Lower lobe of right lung (tissue), 2 donors: ENCODE data around the gene MAMDC2. TPM values are rescaled to one million over a fixed set of nuclear protein-coding genes. Genes with fewer than 3 reads are reported as not detected.

Experiments used
- ATAC-seq, 2 donors: fragments of 200-7000 bp; cut with Tn5 transposase; one replicate each; pipeline ENCODE4 v1.9.1; 2020 to 2022; ENCODE audit warnings: mild to moderate bottlenecking in 2 of 2, moderate library complexity in 2 of 2
- DNase-seq: peaks from one replicate; pipeline ENCODE4 v3.0.0-alpha.2; 2020
- H3K27ac ChIP-seq: fragments of 200-600 bp; one replicate; pipeline ENCODE4 v1.8.0; 2022
- H3K27me3 ChIP-seq: fragments of 200-600 bp; one replicate; pipeline ENCODE4 v1.8.0; 2022; ENCODE audit warnings: low read depth
- H3K36me3 ChIP-seq: fragments of 200-600 bp; one replicate; pipeline ENCODE4 v1.8.0; 2022; ENCODE audit warnings: mild to moderate bottlenecking
- H3K4me1 ChIP-seq: fragments of 200-600 bp; one replicate; pipeline ENCODE4 v1.8.0; 2022
- H3K4me3 ChIP-seq: fragments of 200-600 bp; one replicate; pipeline ENCODE4 v1.8.0; 2022; ENCODE audit warnings: mild to moderate bottlenecking
- H3K9me3 ChIP-seq: fragments of 200-600 bp; one replicate; pipeline ENCODE4 v1.8.0; 2022
- CTCF ChIP-seq: fragments of 200-600 bp; IDR thresholded peaks from one replicate; pipeline ENCODE4 v1.8.0; 2022; ENCODE audit warnings: antibody characterized with exemption, mild to moderate bottlenecking
- intact Hi-C: fragments of 100-400 bp; cut with DNase I; formaldehyde crosslinking; loops from one replicate; pipeline ENCODE4 v1.11.0; 2022
- total RNA-seq: library from RNA; stranded (reverse); fragmentation: NEBNext Ultra II Directional; extraction: Animal tissue kit (Norgen Biotek cat#: 25700); gene quantifications from one replicate; pipeline ENCODE4 v1.2.1, GENCODE V29; 2021
- donor health status: DM: no; HTN: yes; CAD: no; lungs with severe emphysema.

Gene MAMDC2
- total RNA-seq, 1 donor from 2014 or later, result 35.1 TPM

GRCh38 chr9:70261131-70261870 is 217.7 kb downstream of the MAMDC2 start:
- peak overlapping the region; percentile 86 for H3K4me3 ChIP-seq
- intact Hi-C loops, result no loop called here

GRCh38 chr9:70262366-70262765 is 218.7 kb downstream of the MAMDC2 start:
- Histone ChIP-seq H3K36me3 (peaks cover 34% of the 10 kb centered on the region), H3K27me3 (no peaks in the 10 kb centered on the region), H3K27ac (no peak overlapping the region), H3K4me3 (no peak overlapping the region), H3K4me1 (peaks cover 49% of the 10 kb centered on the region), H3K9me3 (no peaks in the 10 kb centered on the region)
- ATAC-seq (no peak), DNase-seq (no peak)
- intact Hi-C loops, result no loop called here
- no peak for TF ChIP-seq CTCF

More at GRCh38 chr9:70261131-70261870, 217.7 kb downstream of the MAMDC2 start:
- no peaks in the 10 kb centered on the region for H3K9me3 ChIP-seq
- DNase-seq (no peak), ATAC-seq (no peak)
- peaks cover 56% of the 10 kb centered on the region for H3K4me1 ChIP-seq
- H3K36me3 ChIP-seq, result peaks cover 23% of the 10 kb centered on the region
- no peak overlapping the region for H3K27ac ChIP-seq
- H3K27me3 ChIP-seq, result no peaks in the 10 kb centered on the region
- TF ChIP-seq CTCF, result no peak

- peak overlapping the region; percentile 34 for H3K27ac ChIP-seq
- no peak for DNase-seq
- ATAC-seq, result no peak
- peaks cover 38% of the 10 kb centered on the region for H3K36me3 ChIP-seq
- intact Hi-C loops, result no loop called here
- H3K27me3 ChIP-seq, result no peaks in the 10 kb centered on the region
- H3K9me3 ChIP-seq, result no peaks in the 10 kb centered on the region
- H3K4me3 ChIP-seq, result no peak overlapping the region
- peaks cover 43% of the 10 kb centered on the region for H3K4me1 ChIP-seq
- no peak for TF ChIP-seq CTCF
Measured at GRCh38 chr9:70262948-70263347, 219.3 kb downstream of the MAMDC2 start.

GRCh38 chr9:70263421-70263820 is 219.8 kb downstream of the MAMDC2 start:
- H3K9me3 ChIP-seq, result no peaks in the 10 kb centered on the region
- H3K4me1 ChIP-seq, result peaks cover 43% of the 10 kb centered on the region
- no peak overlapping the region for H3K4me3 ChIP-seq
- DNase-seq (no peak), ATAC-seq (no peak)
- intact Hi-C loops, result no loop called here
- H3K36me3 ChIP-seq, result peaks cover 42% of the 10 kb centered on the region
- H3K27me3 ChIP-seq, result no peaks in the 10 kb centered on the region
- TF ChIP-seq CTCF, result no peak
- H3K27ac ChIP-seq, result peak overlapping the region; percentile 34

Other genes with a start within 250 kb of the MAMDC2 start
- gene CFAP95, start 223.0 kb upstream of the MAMDC2 start, total RNA-seq, result 5.2 TPM
- gene SMC5, start 215.1 kb downstream of the MAMDC2 start, total RNA-seq, result 30.3 TPM